ENCODE results near the gene EGFLAM.
"Not testable (repeated sequence)": the region's sequence is repeated elsewhere in the genome, so short reads cannot be mapped to it uniquely, and the experiment has no call there.

The EGFLAM gene

GRCh38 chr5:38331831-38332230 lies 73.5 kb downstream of the EGFLAM start:
- DNase-seq = no peak

GRCh38 chr5:38333181-38333580 lies 74.8 kb downstream of the EGFLAM start:
- not testable (repeated sequence) for DNase-seq

- no peak for DNase-seq
Measured at GRCh38 chr5:38338455-38338854, 80.1 kb downstream of the EGFLAM start.

GRCh38 chr5:38339446-38339845 lies 81.1 kb downstream of the EGFLAM start:
- DNase-seq = no peak

GRCh38 chr5:38341056-38341455 lies 82.7 kb downstream of the EGFLAM start:
- no peak for DNase-seq

- DNase-seq = no peak
Measured at GRCh38 chr5:38341641-38342040, 83.3 kb downstream of the EGFLAM start.

GRCh38 chr5:38342261-38342660 lies 83.9 kb downstream of the EGFLAM start:
- no peak for DNase-seq

GRCh38 chr5:38344891-38345290 lies 86.5 kb downstream of the EGFLAM start:
- no peak for DNase-seq

- no peak for DNase-seq
Measured at GRCh38 chr5:38346593-38346992, 88.2 kb downstream of the EGFLAM start.

GRCh38 chr5:38347040-38347763 lies 88.8 kb downstream of the EGFLAM start:
- no peak for DNase-seq

- DNase-seq = no peak
Measured at GRCh38 chr5:38347896-38348295, 89.5 kb downstream of the EGFLAM start.

GRCh38 chr5:38360323-38361061 lies 102.1 kb downstream of the EGFLAM start:
- DNase-seq = no peak

- no peak for DNase-seq
Measured at GRCh38 chr5:38362713-38363112, 104.4 kb downstream of the EGFLAM start.

- DNase-seq = no peak
Measured at GRCh38 chr5:38364825-38365224, 106.5 kb downstream of the EGFLAM start.

- DNase-seq = no peak
Measured at GRCh38 chr5:38367410-38367809, 109.1 kb downstream of the EGFLAM start.

- DNase-seq = no peak
Measured at GRCh38 chr5:38367966-38368365, 109.6 kb downstream of the EGFLAM start.

- DNase-seq = no peak
Measured at GRCh38 chr5:38369692-38370091, 111.3 kb downstream of the EGFLAM start.

- DNase-seq = no peak
Measured at GRCh38 chr5:38370358-38371100, 112.2 kb downstream of the EGFLAM start.

- DNase-seq = no peak
Measured at GRCh38 chr5:38371596-38371995, 113.2 kb downstream of the EGFLAM start.

- DNase-seq = no peak
Measured at GRCh38 chr5:38373743-38374142, 115.4 kb downstream of the EGFLAM start.

GRCh38 chr5:38375423-38375822 lies 117.1 kb downstream of the EGFLAM start:
- no peak for DNase-seq

- no peak for DNase-seq
Measured at GRCh38 chr5:38376404-38376803, 118.0 kb downstream of the EGFLAM start.

- no peak for DNase-seq
Measured at GRCh38 chr5:38378579-38378978, 120.2 kb downstream of the EGFLAM start.
